Duodenal mucosa (tissue), 2 donors: Measurements from ENCODE around the gene RPL26.
"Not testable (repeated sequence)": the region's sequence is repeated elsewhere in the genome, so short reads cannot be mapped to it uniquely, and the experiment has no call there.

ENCODE experiments used
- H3K27ac ChIP-seq: one replicate; pipeline ENCODE4 v1.7.0; 2013; ENCODE audit warnings: low read depth, low read length
- H3K27me3 ChIP-seq, 2 donors: one replicate each; pipeline ENCODE4 v1.7.0; 2013; ENCODE audit warnings: low read length in 2 of 2, control low read depth in 1 of 2; ENCODE audit not compliant: insufficient read depth in 2 of 2, control insufficient read depth in 1 of 2
- H3K36me3 ChIP-seq, 2 donors: one replicate each; pipeline ENCODE4 v1.7.0; 2013; ENCODE audit warnings: low read length in 2 of 2, control low read depth in 1 of 2; ENCODE audit not compliant: insufficient read depth in 2 of 2, control insufficient read depth in 1 of 2
- H3K4me1 ChIP-seq, 2 donors: one replicate each; pipeline ENCODE4 v1.7.0; 2013; ENCODE audit warnings: low read length in 2 of 2, control low read depth in 1 of 2; ENCODE audit not compliant: insufficient read depth in 2 of 2, control insufficient read depth in 1 of 2
- H3K4me3 ChIP-seq, 2 donors: one replicate each; pipeline ENCODE4 v1.7.0; 2013; ENCODE audit warnings: low read length in 2 of 2, low read depth in 1 of 2
- H3K9ac ChIP-seq, 2 donors: one replicate each; pipeline ENCODE4 v1.7.0; 2013; ENCODE audit warnings: low read length in 2 of 2, low read depth in 1 of 2
- H3K9me3 ChIP-seq, 2 donors: one replicate each; pipeline ENCODE4 v1.7.0; 2013; ENCODE audit warnings: low read length in 2 of 2, control low read depth in 1 of 2; ENCODE audit not compliant: control insufficient read depth in 1 of 2

Gene RPL26

GRCh38 chr17:8382880-8383142 lies 182 bp downstream of the RPL26 start:
- Histone ChIP-seq H3K27me3 (no peaks in the 10 kb centered on the region), H3K27ac (no peak overlapping the region), H3K9me3 (no peaks in the 10 kb centered on the region), H3K4me1 (peaks cover 23 to 33% of the 10 kb centered on the region in 2 donors), H3K4me3 (peak overlapping the region; percentile 68 to 93), H3K36me3 (peaks cover 17 to 37% of the 10 kb centered on the region in 2 donors), H3K9ac (peak overlapping the region; percentile 61 to 86)

DNA sequence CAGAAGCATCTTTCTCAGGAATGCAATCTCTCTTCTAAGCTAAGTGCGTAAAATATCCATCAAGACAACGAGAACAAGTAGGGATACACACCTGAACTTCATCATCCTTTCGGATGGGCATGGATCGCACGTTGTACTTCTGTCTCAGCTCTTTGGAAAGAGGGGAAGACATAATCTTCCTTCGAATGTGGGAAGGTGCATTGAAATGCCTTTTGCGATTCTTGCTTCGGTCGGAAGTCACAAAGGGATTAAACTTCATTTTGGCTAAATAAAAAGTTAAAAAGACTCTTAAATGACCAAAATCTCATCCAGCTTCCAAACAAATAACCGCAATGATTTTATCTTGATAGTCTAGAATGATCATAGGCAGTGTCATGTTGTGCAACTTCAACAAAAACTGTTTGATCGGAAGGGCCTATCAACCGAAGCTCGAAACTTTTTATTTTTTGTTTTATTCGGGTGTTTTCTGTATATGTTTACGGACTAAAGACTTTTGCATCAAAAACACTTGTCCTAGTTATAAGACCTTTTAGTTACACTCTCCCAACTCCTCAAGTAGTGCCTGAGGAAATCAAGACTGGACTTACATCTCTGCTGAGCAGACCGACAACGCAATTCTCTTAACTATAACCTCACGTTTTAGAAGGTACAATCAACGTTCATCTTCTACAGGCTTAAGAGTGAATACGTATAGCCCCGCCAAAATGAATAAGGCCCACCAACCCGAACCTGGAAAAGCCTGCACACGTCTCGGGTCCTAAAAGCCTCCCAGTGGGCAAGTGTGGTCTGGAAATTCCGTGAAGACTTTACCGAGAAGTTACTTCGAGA lies 727 bp downstream of the RPL26 start:
- Histone ChIP-seq H3K9ac (peak overlapping the region; percentile 61 to 86), H3K9me3 (no peaks in the 10 kb centered on the region), H3K27ac (no peak overlapping the region), H3K4me3 (peak overlapping the region; percentile 68 to 93), H3K27me3 (no peaks in the 10 kb centered on the region), H3K36me3 (peaks cover 17 to 43% of the 10 kb centered on the region in 2 donors), H3K4me1 (peaks cover 23 to 33% of the 10 kb centered on the region in 2 donors)

- Histone ChIP-seq H3K27me3 (no peaks in the 10 kb centered on the region), H3K27ac (no peak overlapping the region), H3K36me3 (peaks cover 17 to 44% of the 10 kb centered on the region in 2 donors), H3K9ac (peak overlapping the region in 1 of 2 donors; percentile 5), H3K4me3 (peak overlapping the region in 1 of 2 donors; percentile 21), H3K9me3 (no peaks in the 10 kb centered on the region), H3K4me1 (peaks cover 27 to 47% of the 10 kb centered on the region in 2 donors)
Measured at GRCh38 chr17:8380049-8380448, 2.9 kb downstream of the RPL26 start.

DNA sequence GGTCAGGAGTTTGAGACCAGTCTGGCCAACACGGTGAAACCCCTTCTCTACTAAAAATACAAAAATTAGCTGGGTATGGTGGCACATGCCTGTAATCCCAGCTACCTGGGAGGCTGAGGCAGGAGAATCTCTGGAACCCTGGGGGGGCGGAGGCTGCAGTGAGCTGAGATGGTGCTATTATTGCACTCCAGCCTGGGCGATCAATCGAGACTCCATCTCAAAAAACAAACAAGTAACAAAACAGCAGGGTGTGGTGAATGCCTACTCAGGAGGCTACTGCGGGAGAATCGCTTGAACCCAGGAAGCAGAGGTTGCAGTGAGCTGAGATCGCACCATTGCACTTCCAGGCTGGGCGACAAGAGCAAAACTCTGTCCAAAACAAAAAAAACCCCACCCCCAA lies 4.9 kb downstream of the RPL26 start:
- not testable (repeated sequence) for H3K9me3 ChIP-seq, H3K9ac ChIP-seq, H3K4me3 ChIP-seq, H3K27ac ChIP-seq, H3K27me3 ChIP-seq
- Histone ChIP-seq H3K36me3 (peaks cover 17 to 44% of the 10 kb centered on the region in 2 donors), H3K4me1 (peaks cover 27 to 39% of the 10 kb centered on the region in 2 donors)

GRCh38 chr17:8377422-8377821 lies 5.6 kb downstream of the RPL26 start:
- H3K4me3 ChIP-seq, result no peak overlapping the region
- H3K36me3 ChIP-seq, result peaks cover 17 to 44% of the 10 kb centered on the region in 2 donors
- peaks cover 27 to 39% of the 10 kb centered on the region in 2 donors for H3K4me1 ChIP-seq
- H3K9me3 ChIP-seq, result no peaks in the 10 kb centered on the region
- H3K27ac ChIP-seq, result no peak overlapping the region
- no peak overlapping the region for H3K9ac ChIP-seq
- no peaks in the 10 kb centered on the region for H3K27me3 ChIP-seq

DNA sequence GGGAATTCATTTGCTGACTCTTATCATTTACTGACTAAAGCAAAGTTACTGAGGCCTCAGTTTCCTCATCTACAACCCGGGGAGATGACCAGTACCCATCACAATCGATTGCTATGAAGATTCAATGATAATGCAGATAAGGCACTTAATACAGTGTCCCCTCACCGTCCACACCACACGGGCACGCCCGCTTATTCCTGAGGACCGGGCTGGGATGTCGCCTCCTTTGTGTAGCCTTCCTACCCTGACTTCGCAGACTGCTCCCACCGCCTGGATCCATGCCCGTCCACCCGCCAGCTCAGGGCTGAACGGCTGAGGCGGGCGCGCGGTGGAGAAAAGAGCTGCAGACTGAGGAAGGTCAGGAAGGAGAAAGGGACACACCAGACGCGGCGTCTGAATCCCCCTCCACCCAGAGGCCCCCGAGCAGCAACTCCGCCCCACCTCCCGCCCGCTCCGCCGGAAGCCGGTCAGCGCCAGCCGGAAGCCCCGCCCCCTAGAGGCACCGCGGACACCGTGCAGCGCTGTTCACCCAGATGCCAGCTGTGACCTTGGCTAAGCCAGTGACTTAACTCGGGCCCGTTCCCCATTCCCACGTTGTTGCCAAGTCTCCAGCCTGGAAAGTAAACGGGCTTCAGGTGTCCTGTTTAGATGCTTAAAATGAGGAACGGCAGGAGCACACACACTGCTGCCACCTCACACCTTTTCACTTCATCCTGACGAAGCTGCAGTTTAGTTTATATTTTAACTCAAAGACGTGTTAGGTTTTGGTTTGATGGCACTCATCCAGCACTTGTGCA lies 6.5 kb downstream of the RPL26 start, which contains the start of gene KRABD2:
KRABD2 (minus strand) TSS at position 434 of the 797 bp plus-strand sequence.
- H3K27ac ChIP-seq, result peak within 1 kb of the TSS; percentile 51
- H3K4me3 ChIP-seq, result peak within 1 kb of the TSS; percentile 96 to 98
- no peaks in the 10 kb centered on the region for H3K27me3 ChIP-seq
- peaks cover 20 to 31% of the 10 kb centered on the region in 2 donors for H3K4me1 ChIP-seq
- no peaks in the 10 kb centered on the region for H3K9me3 ChIP-seq
- H3K36me3 ChIP-seq, result peaks cover 16 to 44% of the 10 kb centered on the region in 2 donors
- H3K9ac ChIP-seq, result peak within 1 kb of the TSS; percentile 82 to 96

- H3K4me3 ChIP-seq, result peak overlapping the region; percentile 96 to 98
- no peaks in the 10 kb centered on the region for H3K27me3 ChIP-seq
- no peak overlapping the region for H3K27ac ChIP-seq
- H3K4me1 ChIP-seq, result peaks cover 14 to 25% of the 10 kb centered on the region in 2 donors
- H3K36me3 ChIP-seq, result peaks cover 9 to 41% of the 10 kb centered on the region in 2 donors
- H3K9me3 ChIP-seq, result no peaks in the 10 kb centered on the region
- peak overlapping the region; percentile 82 to 96 for H3K9ac ChIP-seq
Measured at GRCh38 chr17:8375738-8376259, 7.2 kb downstream of the RPL26 start.

GRCh38 chr17:8373856-8374255 lies 9.1 kb downstream of the RPL26 start:
- H3K9ac ChIP-seq, H3K27ac ChIP-seq, H3K9me3 ChIP-seq, H3K4me3 ChIP-seq, H3K27me3 ChIP-seq: not testable (repeated sequence)
- Histone ChIP-seq H3K36me3 (peaks cover 4 to 36% of the 10 kb centered on the region in 2 donors), H3K4me1 (peaks cover 4 to 15% of the 10 kb centered on the region in 2 donors)

DNA sequence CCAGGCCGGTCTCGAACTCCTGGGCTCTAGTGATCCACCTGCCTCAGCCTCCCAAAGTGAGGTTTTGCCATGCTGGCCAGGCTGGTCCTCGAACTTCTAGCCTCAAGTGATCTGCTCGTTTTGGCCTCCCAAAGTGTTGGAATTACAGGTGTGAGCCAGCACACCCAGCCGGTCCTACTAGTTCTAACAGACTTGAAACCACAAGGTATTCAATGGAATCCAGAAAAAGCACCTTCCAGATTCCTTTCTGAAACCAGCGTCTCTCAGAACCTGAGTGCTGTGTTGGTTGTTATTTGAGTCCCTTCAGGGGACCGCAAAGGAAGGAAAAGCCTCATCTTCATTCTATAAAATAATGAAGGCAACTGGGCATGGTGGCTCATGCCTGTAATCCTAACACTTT lies 10.6 kb downstream of the RPL26 start:
- Histone ChIP-seq H3K4me3 (no peak overlapping the region), H3K4me1 (peaks cover 4 to 15% of the 10 kb centered on the region in 2 donors), H3K9ac (no peak overlapping the region), H3K27ac (no peak overlapping the region), H3K9me3 (no peaks in the 10 kb centered on the region), H3K36me3 (peaks cover 4 to 21% of the 10 kb centered on the region in 2 donors), H3K27me3 (no peaks in the 10 kb centered on the region)

- H3K27me3 ChIP-seq, result no peaks in the 10 kb centered on the region
Measured at GRCh38 chr17:8371786-8372185, 11.2 kb downstream of the RPL26 start.

More at GRCh38 chr17:8371786-8372185, 11.2 kb downstream of the RPL26 start:
- Histone ChIP-seq H3K9me3 (no peaks in the 10 kb centered on the region), H3K4me1 (peaks cover 2 to 12% of the 10 kb centered on the region in 2 donors), H3K9ac (no peak overlapping the region), H3K36me3 (peaks cover 4 to 19% of the 10 kb centered on the region in 2 donors), H3K27ac (no peak overlapping the region), H3K4me3 (no peak overlapping the region)
